D721Med (cell line): ENCODE measurements around the gene MYOM1.
"Not testable (repeated sequence)": the region's sequence is repeated elsewhere in the genome, so short reads cannot be mapped to it uniquely, and the experiment has no call there.

ENCODE experiments used
- DNase-seq: peaks from one replicate; pipeline ENCODE4 v3.0.0; 2011; ENCODE audit warnings: low spot score; ENCODE audit not compliant: insufficient read length
- FAIRE-seq: peaks from 2 replicates; lab custom pipeline; 2011; peaks lifted over from hg19 to GRCh38; lab: Jason Lieb, UNC
- TF ChIP-seq, protein P1 (sequence below): IDR thresholded peaks from 2 replicates; pipeline ENCODE4 v1.5.1; 2012; ENCODE audit warnings: mild to moderate bottlenecking, control low read depth; ENCODE audit not compliant: insufficient read depth; ENCODE audit errors: missing control alignments

Gene MYOM1

DNA sequence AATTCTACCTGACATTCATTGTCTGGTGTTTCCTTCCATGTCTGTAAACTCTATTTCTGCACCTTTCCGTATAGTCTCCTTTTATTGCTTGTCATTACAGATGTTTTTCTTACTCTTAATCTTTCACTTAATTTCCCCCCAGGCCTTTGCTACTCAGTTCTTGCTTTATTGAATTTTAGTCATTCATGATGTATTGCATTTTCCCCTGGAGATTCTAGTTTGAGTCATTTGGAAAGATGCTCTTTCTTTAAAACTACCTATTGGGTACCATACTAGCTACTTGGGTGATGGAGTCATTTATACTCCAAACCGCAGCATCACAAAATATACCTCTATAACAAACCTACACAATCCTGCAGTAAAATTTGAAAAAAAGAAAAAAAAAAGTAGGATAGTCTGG lies 179.6 kb downstream of the MYOM1 start:
- no peak for DNase-seq
- FAIRE-seq = no peak
- TF ChIP-seq, protein P1, sequence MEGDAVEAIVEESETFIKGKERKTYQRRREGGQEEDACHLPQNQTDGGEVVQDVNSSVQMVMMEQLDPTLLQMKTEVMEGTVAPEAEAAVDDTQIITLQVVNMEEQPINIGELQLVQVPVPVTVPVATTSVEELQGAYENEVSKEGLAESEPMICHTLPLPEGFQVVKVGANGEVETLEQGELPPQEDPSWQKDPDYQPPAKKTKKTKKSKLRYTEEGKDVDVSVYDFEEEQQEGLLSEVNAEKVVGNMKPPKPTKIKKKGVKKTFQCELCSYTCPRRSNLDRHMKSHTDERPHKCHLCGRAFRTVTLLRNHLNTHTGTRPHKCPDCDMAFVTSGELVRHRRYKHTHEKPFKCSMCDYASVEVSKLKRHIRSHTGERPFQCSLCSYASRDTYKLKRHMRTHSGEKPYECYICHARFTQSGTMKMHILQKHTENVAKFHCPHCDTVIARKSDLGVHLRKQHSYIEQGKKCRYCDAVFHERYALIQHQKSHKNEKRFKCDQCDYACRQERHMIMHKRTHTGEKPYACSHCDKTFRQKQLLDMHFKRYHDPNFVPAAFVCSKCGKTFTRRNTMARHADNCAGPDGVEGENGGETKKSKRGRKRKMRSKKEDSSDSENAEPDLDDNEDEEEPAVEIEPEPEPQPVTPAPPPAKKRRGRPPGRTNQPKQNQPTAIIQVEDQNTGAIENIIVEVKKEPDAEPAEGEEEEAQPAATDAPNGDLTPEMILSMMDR = no peak

DNA sequence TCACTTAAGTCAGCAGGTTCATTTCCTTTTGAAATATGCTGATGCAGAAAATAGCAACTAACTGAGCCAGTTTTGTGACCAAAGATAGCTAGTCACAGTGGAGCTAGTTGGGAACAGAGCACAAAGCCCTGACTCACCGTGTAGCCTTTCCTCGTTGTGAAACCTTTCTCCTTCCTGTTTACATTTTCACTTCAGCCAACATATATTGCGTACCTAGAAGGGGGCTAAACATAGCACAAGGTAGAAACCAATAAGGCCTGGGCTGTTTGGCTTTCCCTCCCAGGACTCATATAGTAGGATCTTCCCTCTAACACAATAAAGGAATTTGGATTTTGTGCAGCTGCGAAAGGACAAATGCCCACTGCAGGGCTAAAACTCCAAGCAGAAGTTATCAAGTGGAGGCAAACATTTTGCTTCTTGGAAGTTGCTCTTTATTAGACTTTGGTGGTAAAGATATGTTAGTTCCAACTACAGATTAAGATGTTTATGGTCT lies 182.3 kb downstream of the MYOM1 start:
- DNase-seq (no peak), FAIRE-seq (no peak)
- TF ChIP-seq, protein P1 = no peak

DNA sequence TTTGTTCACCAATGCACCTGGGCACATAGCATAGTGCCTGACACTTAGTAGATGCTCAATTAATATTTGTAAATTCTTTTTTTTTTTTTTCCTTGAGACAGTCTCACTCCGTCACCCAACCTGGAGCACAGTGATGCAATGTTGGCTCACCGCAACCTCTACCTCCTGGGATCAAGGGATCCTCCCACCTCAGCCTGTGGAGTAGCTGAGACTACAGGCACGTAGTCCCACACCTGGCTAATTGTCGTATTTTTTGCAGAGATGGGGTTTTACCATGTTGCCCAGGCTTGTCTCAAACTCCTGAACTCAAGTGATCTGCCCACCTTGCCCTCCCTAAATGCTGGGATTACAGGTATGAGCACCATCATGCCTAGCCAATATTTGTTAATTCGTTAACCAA lies 183.7 kb downstream of the MYOM1 start:
- DNase-seq (no peak), FAIRE-seq (no peak)
- TF ChIP-seq, protein P1 = no peak

DNA sequence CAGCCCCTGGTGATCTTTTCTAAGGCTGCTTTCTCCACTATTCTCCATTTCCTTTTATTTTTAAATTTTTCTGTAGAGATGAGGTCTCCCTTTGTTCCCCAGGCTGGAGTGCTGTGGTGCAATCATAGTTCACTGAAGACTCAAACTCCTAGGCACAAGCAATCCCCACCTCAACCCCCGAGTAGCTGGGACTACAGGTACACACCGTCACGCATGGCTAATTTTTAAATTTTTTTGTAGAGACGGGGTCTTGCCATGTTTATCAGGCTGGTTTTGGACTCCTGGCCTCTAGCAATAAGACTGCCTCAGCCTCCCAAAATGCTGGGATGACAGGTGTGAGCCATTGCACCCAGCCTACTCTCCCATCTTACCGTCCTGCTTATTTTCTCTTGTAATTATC lies 184.1 kb downstream of the MYOM1 start:
- DNase-seq (no peak), FAIRE-seq (no peak)
- TF ChIP-seq, protein P1 = no peak

DNA sequence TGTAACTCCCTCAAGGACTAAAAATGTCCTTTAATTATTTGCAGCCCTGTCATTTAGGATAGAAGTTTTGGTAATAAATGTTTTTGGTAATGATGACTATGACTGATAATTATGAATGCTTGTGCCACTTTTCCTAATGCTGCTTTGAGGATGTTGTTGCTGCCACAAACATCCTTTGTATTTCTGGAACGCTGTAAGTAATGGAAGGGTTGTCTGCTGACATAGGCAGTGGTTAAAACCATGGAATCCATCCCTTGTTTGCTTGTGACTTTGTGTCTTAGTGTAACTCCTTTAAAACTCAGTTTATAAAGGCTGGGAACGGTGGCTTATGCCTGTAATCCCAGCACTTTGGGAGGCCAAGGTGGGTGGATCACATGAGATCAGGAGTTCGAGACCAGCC lies 187.0 kb downstream of the MYOM1 start:
- no peak for DNase-seq
- TF ChIP-seq, protein P1 = no peak
- FAIRE-seq = no peak

DNA sequence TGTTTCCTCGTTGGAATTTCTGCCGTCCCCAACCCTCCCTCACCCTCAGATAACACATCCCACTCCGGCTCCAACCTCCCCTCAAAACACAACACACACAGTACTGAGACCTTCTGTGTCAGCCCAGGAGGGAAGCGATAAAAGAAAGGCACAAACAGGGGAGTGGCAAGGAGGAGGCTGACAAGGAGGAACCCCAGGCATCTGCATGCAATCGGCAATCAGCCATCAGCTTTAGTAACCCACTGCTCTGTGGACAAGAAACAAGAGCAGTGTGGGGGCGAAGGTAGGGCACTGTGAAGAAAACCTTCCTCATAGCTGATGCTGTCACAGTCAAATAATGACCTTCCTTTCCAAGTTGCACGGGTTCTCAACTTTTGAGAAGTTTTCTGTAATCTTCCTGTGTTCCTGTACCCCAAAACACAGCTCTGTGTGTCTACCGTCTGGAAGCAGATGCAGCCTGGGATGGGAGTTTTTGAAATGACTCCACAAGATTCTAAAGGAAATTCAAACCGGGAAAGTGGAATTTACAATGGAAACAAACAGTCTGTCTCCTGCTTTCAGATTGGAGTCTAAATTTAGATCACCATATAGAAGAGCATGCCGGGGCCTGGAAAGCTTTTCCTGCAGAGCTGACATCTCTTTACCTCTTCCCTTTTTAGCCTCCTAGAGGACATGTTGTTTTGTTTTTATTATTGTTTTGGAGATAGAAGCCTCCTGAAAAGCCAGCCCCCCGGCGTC lies 190.4 kb downstream of the MYOM1 start:
- FAIRE-seq (no peak), DNase-seq (no peak)
- TF ChIP-seq, protein P1 = no peak

DNA sequence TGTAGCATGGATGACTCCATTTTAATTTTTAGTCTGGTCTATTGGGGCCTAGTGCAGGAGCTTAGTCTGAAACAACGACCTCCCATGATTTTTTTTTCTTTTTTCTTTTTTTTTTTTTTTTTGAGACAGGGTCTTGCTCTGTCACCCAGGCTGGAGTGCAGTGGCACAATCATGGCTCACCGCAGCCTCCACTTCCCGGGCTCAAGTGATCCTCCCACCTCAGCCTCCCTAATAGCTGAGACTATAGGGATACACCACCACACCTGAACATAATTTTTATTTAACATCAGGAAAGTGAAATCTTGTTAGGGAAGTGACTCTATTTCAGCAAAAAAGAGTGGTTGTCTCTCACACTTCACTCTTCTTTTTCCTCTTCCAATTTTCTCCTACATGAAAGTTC lies 191.7 kb downstream of the MYOM1 start:
- not testable (repeated sequence) for FAIRE-seq, DNase-seq

DNA sequence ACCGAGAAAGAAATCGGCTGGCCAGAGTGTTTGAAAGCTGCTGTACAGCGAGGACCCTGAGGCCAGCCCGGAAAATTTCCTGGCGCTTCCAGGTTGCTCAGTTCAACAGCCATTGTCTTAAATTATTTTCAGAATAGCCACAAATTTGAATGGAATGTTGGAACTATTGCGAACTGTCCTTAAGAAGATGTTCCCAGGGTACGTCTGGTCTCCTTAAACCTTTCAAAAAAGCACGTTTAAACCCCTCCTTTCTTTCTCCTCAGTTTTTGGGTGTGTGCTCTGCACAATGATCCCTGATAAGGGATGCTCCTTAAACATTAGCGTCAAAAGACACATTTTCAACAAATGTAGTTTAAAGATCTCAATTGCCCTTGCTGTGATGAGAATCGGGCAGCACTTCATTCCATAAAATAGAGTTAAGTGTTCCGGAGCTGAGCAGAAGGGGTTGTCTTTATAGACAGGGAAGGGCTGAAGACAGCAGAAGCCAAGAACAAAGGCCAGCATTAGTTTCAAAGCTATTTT lies 192.3 kb downstream of the MYOM1 start:
- TF ChIP-seq, protein P1 = no peak
- no peak for FAIRE-seq
- no peak for DNase-seq
